Stimulated activated CD4-positive, alpha-beta T cell treated with anti-CD3 and anti-CD28 coated beads, Interleukin-12 subunit alpha, Interleukin-12 subunit beta, amount 100 ng/mL, for 4 hours (primary cell): ENCODE results near the gene SLC2A6.

Experiments used
- DNase-seq: peaks from one replicate; pipeline ENCODE4 v3.0.0-alpha.2; 2020

The SLC2A6 gene

GRCh38 chr9:133495327-133496293 is 16.7 kb upstream of the SLC2A6 start:
- no peak for DNase-seq

- DNase-seq: no peak
These were observed 15.9 kb upstream of the SLC2A6 start for GRCh38 chr9:133494636-133495326.

GRCh38 chr9:133493845-133494540 is 15.1 kb upstream of the SLC2A6 start:
- DNase-seq: no peak

GRCh38 chr9:133493428-133493827 is 14.5 kb upstream of the SLC2A6 start:
- DNase-seq: no peak

- no peak for DNase-seq
These were observed 13.4 kb upstream of the SLC2A6 start for GRCh38 chr9:133492061-133493021.

DNA sequence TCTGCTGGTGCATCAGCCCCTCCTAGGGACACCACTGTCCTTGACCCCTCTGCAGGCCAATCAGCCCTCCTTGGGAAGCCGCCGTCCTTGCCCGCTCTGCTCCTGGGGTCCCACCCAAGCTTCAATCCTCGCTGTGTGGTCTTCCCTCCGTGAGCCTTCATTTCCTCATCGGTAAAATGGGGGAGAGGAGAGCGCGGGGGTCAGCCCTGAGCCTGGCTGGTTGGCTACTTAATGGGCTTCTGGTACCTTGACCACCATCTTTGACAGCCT is 12.7 kb upstream of the SLC2A6 start:
- DNase-seq: no peak

- no peak for DNase-seq
These were observed 12.2 kb upstream of the SLC2A6 start for GRCh38 chr9:133490865-133491655.

DNA sequence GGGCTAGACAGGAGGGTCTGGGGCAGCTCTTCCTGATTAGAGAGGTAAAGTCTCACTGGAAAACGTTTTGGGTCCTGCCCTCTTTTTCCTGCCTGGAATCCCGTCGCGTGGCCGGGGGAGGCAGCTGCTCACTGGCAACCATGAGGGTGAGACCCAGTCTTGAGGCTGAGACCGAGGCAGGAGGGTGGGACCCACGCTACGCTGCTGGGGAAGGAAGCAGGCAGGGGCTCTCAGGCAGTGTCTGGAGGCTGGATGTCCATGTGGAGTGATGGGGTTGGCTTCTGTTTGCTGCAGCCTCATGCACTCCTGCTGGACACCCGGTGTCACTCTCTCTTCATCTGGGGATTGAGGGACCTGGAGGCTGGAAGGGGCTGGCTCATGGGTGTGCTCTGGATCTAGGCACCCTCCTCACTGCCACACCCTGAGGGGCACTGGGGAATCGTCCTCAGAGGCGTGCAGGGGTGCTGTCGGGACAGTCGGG is 11.3 kb upstream of the SLC2A6 start:
- no peak for DNase-seq

DNA sequence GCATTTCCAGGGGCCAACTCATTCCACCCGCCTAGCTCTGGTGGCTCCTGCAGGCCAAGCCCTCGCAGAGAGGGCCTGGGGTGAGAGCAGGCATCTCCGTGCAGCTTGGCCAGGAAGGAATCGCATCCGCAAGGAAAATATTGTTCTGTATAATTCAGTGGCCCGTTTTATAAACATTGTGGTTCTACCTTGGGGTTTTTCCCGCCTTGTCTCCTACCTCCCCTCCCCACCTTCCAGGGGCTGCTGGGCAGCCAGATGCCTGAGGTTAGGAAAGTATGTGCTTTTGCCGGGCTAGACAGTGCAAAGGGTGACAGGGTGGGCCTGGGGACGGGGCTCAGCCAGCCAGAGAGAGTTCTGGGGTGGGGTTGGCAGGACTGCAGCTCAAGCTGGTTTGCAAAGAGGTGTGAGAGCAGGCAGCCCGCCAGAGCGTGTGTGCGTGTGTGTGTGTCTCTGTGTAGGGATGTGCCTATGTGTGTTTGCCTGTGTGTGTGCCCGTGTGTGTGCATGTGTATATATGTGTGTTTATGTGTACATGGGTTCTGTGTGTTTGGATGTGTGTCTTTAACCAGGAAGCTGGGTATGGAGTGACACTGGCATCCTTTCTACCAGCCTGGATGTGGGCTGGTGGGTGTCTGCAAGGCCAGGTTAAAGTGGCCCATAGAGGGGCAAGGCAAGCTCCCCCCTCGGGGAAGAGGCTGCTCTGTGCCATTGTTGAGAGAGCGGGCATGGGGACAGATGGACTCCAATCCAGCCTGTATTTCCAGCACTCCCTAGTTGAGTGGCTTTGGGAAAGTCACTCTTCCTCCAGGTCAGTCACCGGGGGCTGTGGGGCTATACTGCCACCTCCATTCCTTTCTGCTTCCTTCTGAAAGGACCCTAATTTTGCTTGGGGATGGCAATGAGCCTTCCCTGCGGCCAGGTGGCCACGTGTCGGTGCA is 10.6 kb upstream of the SLC2A6 start:
- DNase-seq: no peak

- no peak for DNase-seq
These were observed 9.9 kb upstream of the SLC2A6 start for GRCh38 chr9:133488686-133489252.

- DNase-seq: no peak
These were observed 8.4 kb upstream of the SLC2A6 start for GRCh38 chr9:133487331-133487725.

GRCh38 chr9:133485531-133486260 is 6.8 kb upstream of the SLC2A6 start:
- no peak for DNase-seq

- DNase-seq: no peak
These were observed 6.0 kb upstream of the SLC2A6 start for GRCh38 chr9:133484671-133485437.

GRCh38 chr9:133483611-133484010 is 4.7 kb upstream of the SLC2A6 start:
- no peak for DNase-seq

- DNase-seq: no peak
These were observed 678 bp downstream of the SLC2A6 start for GRCh38 chr9:133477992-133478850.

DNA sequence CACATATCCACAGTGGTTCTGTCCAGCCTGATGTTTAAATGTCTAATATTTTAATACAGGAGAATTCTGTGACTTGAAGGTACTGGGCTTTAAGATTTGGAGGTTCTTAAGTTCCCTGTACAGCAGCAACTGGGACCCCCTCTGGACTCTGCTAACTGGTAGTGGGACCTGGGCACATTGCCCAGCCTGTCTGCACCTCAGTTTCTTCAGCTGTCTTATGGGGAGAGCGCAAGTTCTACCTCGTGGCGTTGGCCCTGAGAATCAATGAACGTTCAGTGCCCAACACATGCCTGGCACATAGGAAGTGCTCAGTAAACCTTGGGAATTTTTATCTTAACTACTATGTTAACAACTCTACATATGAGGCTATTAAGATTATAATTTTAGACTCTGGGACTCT is 1.4 kb downstream of the SLC2A6 start:
- no peak for DNase-seq

- DNase-seq: no peak
These were observed 2.0 kb downstream of the SLC2A6 start for GRCh38 chr9:133476941-133477340.
